HCT116 (cell line): Measurements from ENCODE around the gene GPA33. TPM values are rescaled to one million over a fixed set of nuclear protein-coding genes. Genes with fewer than 3 reads are reported as not detected.

Experiments
- ATAC-seq: fragments of 200-7000 bp; cut with Tn5 transposase; 2 replicates; pipeline ENCODE4 v1.9.1; 2020; ENCODE audit warnings: mild to moderate bottlenecking, moderate library complexity
- BruUV-seq: library from RNA; stranded (reverse); fragments of 400-500 nt; replicated peaks from 2 replicates; lab custom pipeline; 2021; lab: Mats Ljungman, UMichigan
- CTCF ChIA-PET: fragments of 300-600 bp; sonication (Branson Sonifier 250); formaldehyde crosslinking; loops from one replicate; lab custom pipeline; 2021; ENCODE audit warnings: antibody characterized with exemption; lab: Charles Lee
- POLR2A ChIA-PET: fragments of 300-600, 350-600 bp; sonication (Branson Sonifier 250); formaldehyde crosslinking; loops from one replicate; lab custom pipeline; 2021; ENCODE audit warnings: antibody characterized with exemption; lab: Charles Lee
- RAD21 ChIA-PET, 2 experiments: fragments of 300-600 bp; sonication (Branson Sonifier 250); formaldehyde crosslinking; loops; one replicate each; lab custom pipeline; 2023; ENCODE audit warnings: low total read pairs in 2 of 2; ENCODE audit not compliant: uncharacterized antibody in 2 of 2, unreplicated experiment in 2 of 2, low non-redundant PET in 1 of 2; lab: Charles Lee
- DNase-seq: peaks from one replicate; pipeline ENCODE4 v3.0.0-alpha.2; 2010; ENCODE audit warnings: low read depth, low spot score
- H2AFZ ChIP-seq: fragments of 200-600 bp; shearing (Covaris generic), sonication (generic); 2 replicates; pipeline ENCODE4 v1.6.1; 2017; ENCODE audit warnings: low read depth, mixed run types, mixed read lengths, antibody characterized with exemption, low read length; ENCODE audit not compliant: poor library complexity, severe bottlenecking
- H3K27ac ChIP-seq: 2 replicates; pipeline ENCODE4 v1.5.1; 2012; ENCODE audit warnings: low read depth, low read length
- H3K27me3 ChIP-seq: fragments of 200-600 bp; sonication (generic); 2 replicates; pipeline ENCODE4 v1.6.1; 2016; ENCODE audit warnings: mixed run types, low read length, mixed read lengths; ENCODE audit not compliant: insufficient read depth
- H3K36me3 ChIP-seq, 2 experiments: fragments of 200-500 bp in 1 of 2; fragments of 200-600 bp in 1 of 2; sonication (Bioruptor generic) in 1 of 2; sonication (generic) in 1 of 2; 2 replicates each; pipeline versions ENCODE4 v1.5.1 to v1.6.1; 2014 to 2016; ENCODE audit warnings: low read length in 2 of 2, inconsistent platforms in 1 of 2, mixed read lengths in 1 of 2, mixed run types in 1 of 2; ENCODE audit not compliant: insufficient read depth in 2 of 2, control insufficient read depth in 1 of 2
- H3K4me1 ChIP-seq, 2 experiments: fragments of 200-600 bp in 1 of 2; sonication (generic) in 1 of 2; 2 replicates each; pipeline versions ENCODE4 v1.5.1 to v1.6.1; 2012 to 2017; ENCODE audit warnings: low read length in 2 of 2, inconsistent platforms in 1 of 2, mild to moderate bottlenecking in 1 of 2, mixed read lengths in 1 of 2, mixed run types in 1 of 2, moderate library complexity in 1 of 2; ENCODE audit not compliant: insufficient read depth in 2 of 2, control insufficient read depth in 1 of 2
- H3K4me2 ChIP-seq: fragments of 200-600 bp; sonication (generic); 2 replicates; pipeline ENCODE4 v1.6.1; 2017; ENCODE audit warnings: mixed run types, low read length, mixed read lengths
- H3K4me3 ChIP-seq, 2 experiments: fragments of 200-600 bp in 1 of 2; sonication (generic) in 1 of 2; replicated peaks in 1 of 2; 2 replicates each; pipeline ENCODE4 v1.5.1; 2011 to 2016; ENCODE audit warnings: low read length in 2 of 2, control low read depth in 1 of 2, low read depth in 1 of 2, mild to moderate bottlenecking in 1 of 2, mixed read lengths in 1 of 2, mixed run types in 1 of 2
- H3K79me2 ChIP-seq: fragments of 200-600 bp; sonication (generic); 2 replicates; pipeline ENCODE4 v1.6.1; 2017; ENCODE audit warnings: mild to moderate bottlenecking, mixed run types, low read length, moderate library complexity, mixed read lengths; ENCODE audit not compliant: insufficient read depth
- H3K9ac ChIP-seq: fragments of 200-600 bp; sonication (generic); 2 replicates; pipeline ENCODE4 v1.6.1; 2016; ENCODE audit warnings: low read length, mixed read lengths
- H3K9me2 ChIP-seq: fragments of 200-600 bp; sonication (generic), shearing (Covaris generic); 2 replicates; pipeline ENCODE4 v1.6.1; 2017; ENCODE audit warnings: mixed run types, mild to moderate bottlenecking, moderate library complexity; ENCODE audit not compliant: insufficient read depth
- H3K9me3 ChIP-seq, 2 experiments: fragments of 200-500 bp in 1 of 2; fragments of 200-600 bp in 1 of 2; sonication (Bioruptor generic) in 1 of 2; sonication (generic) in 1 of 2; 2 replicates each; pipeline ENCODE4 v1.6.1; 2014 to 2017; ENCODE audit warnings: low read length in 2 of 2, mixed read lengths in 2 of 2, inconsistent platforms in 1 of 2, low read depth in 1 of 2, mild to moderate bottlenecking in 1 of 2, mixed run types in 1 of 2, moderate library complexity in 1 of 2; ENCODE audit not compliant: control insufficient read depth in 1 of 2, insufficient read depth in 1 of 2
- H4K20me1 ChIP-seq: fragments of 200-600 bp; sonication (generic), shearing (Covaris generic); 2 replicates; pipeline ENCODE4 v1.6.1; 2017; ENCODE audit warnings: mixed run types, mild to moderate bottlenecking, moderate library complexity; ENCODE audit not compliant: insufficient read depth
- CBX3 ChIP-seq: IDR thresholded peaks from 2 replicates; pipeline ENCODE4 v1.6.1; 2012; ENCODE audit warnings: low read depth
- CEBPB ChIP-seq: IDR thresholded peaks from 2 replicates; pipeline ENCODE4 v1.6.1; 2012; ENCODE audit warnings: low read depth
- ELF1 ChIP-seq: IDR thresholded peaks from 2 replicates; pipeline ENCODE4 v1.6.1; 2012; ENCODE audit warnings: low read depth, borderline replicate concordance
- EZH2phosphoT487 ChIP-seq: fragments of 200-600 bp; IDR thresholded peaks from 2 replicates; pipeline ENCODE4 v1.6.1; 2018; ENCODE audit warnings: antibody characterized with exemption, borderline replicate concordance
- FOSL1 ChIP-seq: IDR thresholded peaks from 2 replicates; pipeline ENCODE4 v1.6.1; 2012; ENCODE audit warnings: low read depth
- TCF7L2 ChIP-seq: IDR thresholded peaks from 2 replicates; pipeline ENCODE4 v1.7.0; 2011; ENCODE audit warnings: borderline replicate concordance, inconsistent platforms; ENCODE audit not compliant: insufficient read depth, insufficient read length; ENCODE audit errors: extremely low read depth
- ZBTB33 ChIP-seq: IDR thresholded peaks from 2 replicates; pipeline ENCODE4 v1.6.1; 2011; ENCODE audit warnings: mild to moderate bottlenecking, low read length, moderate library complexity; ENCODE audit not compliant: insufficient replicate concordance; ENCODE audit errors: extremely low read depth
- ZNF274 ChIP-seq: fragments of 200-500 bp; sonication (Bioruptor generic); IDR thresholded peaks from 2 replicates; pipeline ENCODE4 v1.6.1; 2014; ENCODE audit warnings: mild to moderate bottlenecking, low read depth, low read length, inconsistent platforms
- intact Hi-C: fragments of 100-400 bp; cut with micrococcal nuclease; formaldehyde crosslinking; loops from 2 replicates; pipeline ENCODE4 v1.10.0; 2022
- total RNA-seq: library from RNA; stranded (reverse); gene quantifications from one replicate; pipeline ENCODE4 v1.2.1, GENCODE V29; 2021; ENCODE audit not compliant: unreplicated experiment
- TF ChIP-seq, protein P1 (sequence below): IDR thresholded peaks from 2 replicates; pipeline ENCODE4 v1.6.1; 2012

GPA33 gene
- total RNA-seq, 1 experiment from 2014 or later: 0.22 TPM

- H3K36me3 ChIP-seq: no peaks in the 10 kb centered on the region
- H3K9me3 ChIP-seq: no peaks in the 10 kb centered on the region
- TF ChIP-seq FOSL1 (no peak), ELF1 (no peak), EZH2phosphoT487 (no peak), ZNF274 (no peak), CEBPB (no peak)
- TF ChIP-seq, protein P1, sequence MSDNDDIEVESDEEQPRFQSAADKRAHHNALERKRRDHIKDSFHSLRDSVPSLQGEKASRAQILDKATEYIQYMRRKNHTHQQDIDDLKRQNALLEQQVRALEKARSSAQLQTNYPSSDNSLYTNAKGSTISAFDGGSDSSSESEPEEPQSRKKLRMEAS: no peak
- TF ChIP-seq, all 23 proteins: peak for 0
- Histone ChIP-seq H3K4me2 (no peak overlapping the region), H3K4me3 (no peak overlapping the region), H3K27ac (no peak overlapping the region), H2AFZ (peak overlapping the region; percentile 70), H4K20me1 (no peaks in the 10 kb centered on the region), H3K9ac (no peak overlapping the region), H3K27me3 (no peaks in the 10 kb centered on the region), H3K9me2 (no peaks in the 10 kb centered on the region), H3K4me1 (peaks cover 3 to 19% of the 10 kb centered on the region in 2 experiments; a peak in 3 of 4 replicates), H3K79me2 (no peaks in the 10 kb centered on the region)
- peak; percentile 52 for ATAC-seq
- ChIA-PET POLR2A (no interaction called here), RAD21 (no interaction called here), CTCF (interaction anchor here (0.6 kb wide), 1 partner anchor 73 kb away, joined by 5 read pairs; no protein-coding TSS in a partner anchor)
- BruUV-seq: no TSS peak
- intact Hi-C loops: no loop called here
- no peak for DNase-seq
Observed at GRCh38 chr1:167122568-167122967, 32.4 kb upstream of the GPA33 start.

GRCh38 chr1:167122121-167122480 is 31.9 kb upstream of the GPA33 start:
- Histone ChIP-seq H3K4me1 (peaks cover 3 to 19% of the 10 kb centered on the region in 2 experiments; a peak in 3 of 4 replicates), H3K4me2 (peak overlapping the region; percentile 76), H3K27ac (peak overlapping the region; percentile 66), H3K9ac (no peak overlapping the region), H3K79me2 (no peaks in the 10 kb centered on the region), H4K20me1 (no peaks in the 10 kb centered on the region), H3K27me3 (no peaks in the 10 kb centered on the region)
- RAD21 ChIA-PET: no interaction called here
- intact Hi-C loops: no loop called here
- CTCF ChIA-PET: interaction anchor here (0.6 kb wide), 1 partner anchor 73 kb away, joined by 5 read pairs; no protein-coding TSS in a partner anchor
- no TSS peak for BruUV-seq
- TF ChIP-seq TCF7L2: no peak
- TF ChIP-seq CBX3: no peak
- no peak for TF ChIP-seq ZNF274
- TF ChIP-seq ZBTB33: no peak
- TF ChIP-seq, all 23 proteins: peak for 0
- Histone ChIP-seq H2AFZ (peak overlapping the region; percentile 90), H3K4me3 (no peak overlapping the region; a peak in 1 of 4 replicates), H3K9me2 (no peaks in the 10 kb centered on the region), H3K9me3 (no peaks in the 10 kb centered on the region), H3K36me3 (no peaks in the 10 kb centered on the region)
- no peak for DNase-seq
- no peak for ATAC-seq
- POLR2A ChIA-PET: no interaction called here
